GM12878 (cell line): ENCODE results near the gene LMTK3. TPM values are rescaled to one million over a fixed set of nuclear protein-coding genes. Genes with fewer than 3 reads are reported as not detected.

Experiments
- ATAC-seq: fragments of 200-7000 bp; cut with Tn5 transposase; 3 replicates; pipeline ENCODE4 v1.9.1; 2020; ENCODE audit warnings: mild to moderate bottlenecking, moderate library complexity
- BruUV-seq: library from RNA; stranded (reverse); fragments of 400-500 nt; replicated peaks from 2 replicates; lab custom pipeline; 2021; lab: Mats Ljungman, UMichigan
- CTCF ChIA-PET: fragments of 300-600 bp; sonication (Branson Sonifier 250); formaldehyde crosslinking; extraction: SDS; loops from one replicate; lab custom pipeline; 2021; ENCODE audit warnings: inconsistent platforms; lab: Yijun Ruan, JAX
- POLR2A ChIA-PET: fragments of 350-600 bp; formaldehyde crosslinking; extraction: SDS; loops from one replicate; lab custom pipeline; 2021; ENCODE audit warnings: inconsistent platforms; lab: Charles Lee
- RAD21 ChIA-PET: fragments of 300-600 bp; sonication (Branson Sonifier 250); formaldehyde crosslinking; loops from one replicate; lab custom pipeline; 2023; ENCODE audit warnings: antibody characterized with exemption; ENCODE audit not compliant: unreplicated experiment; lab: Charles Lee
- SMC1A ChIA-PET: fragments of 300-600 bp; sonication (Branson Sonifier 250); formaldehyde crosslinking; loops from one replicate; lab custom pipeline; 2023; ENCODE audit not compliant: unreplicated experiment, uncharacterized antibody; lab: Charles Lee
- DNase-seq: peaks from one replicate; pipeline ENCODE4 v3.0.0-alpha.2; 2011; ENCODE audit warnings: low read depth, low spot score
- FAIRE-seq: peaks from 3 replicates; lab custom pipeline; 2011; peaks lifted over from hg19 to GRCh38; lab: Jason Lieb, UNC
- H2AFZ ChIP-seq: 2 replicates; pipeline ENCODE4 v1.6.0; 2011; ENCODE audit warnings: low read depth, low read length, control low read depth; ENCODE audit not compliant: control insufficient read depth
- H3K27ac ChIP-seq: 2 replicates; pipeline ENCODE4 v1.5.1; 2011; ENCODE audit warnings: control low read depth; ENCODE audit not compliant: control insufficient read depth, insufficient read depth
- H3K27me3 ChIP-seq, 2 experiments: replicated peaks in 1 of 2; 2 replicates each; pipeline versions ENCODE4 v1.6.0 to v1.6.1; 2011; ENCODE audit warnings: low read length in 1 of 2; ENCODE audit not compliant: control insufficient read depth in 2 of 2, insufficient read depth in 2 of 2
- H3K36me3 ChIP-seq, 2 experiments: 2 replicates each; pipeline ENCODE4 v1.5.1; 2011; ENCODE audit warnings: low read length in 1 of 2; ENCODE audit not compliant: control insufficient read depth in 2 of 2, insufficient read depth in 2 of 2
- H3K4me1 ChIP-seq: 2 replicates; pipeline ENCODE4 v1.6.1; 2011; ENCODE audit warnings: mild to moderate bottlenecking, low read length, moderate library complexity, mixed read lengths; ENCODE audit not compliant: control insufficient read depth, insufficient read depth
- H3K4me2 ChIP-seq: 2 replicates; pipeline ENCODE4 v1.6.0; 2011; ENCODE audit warnings: control low read depth; ENCODE audit not compliant: control insufficient read depth, insufficient read depth
- H3K4me3 ChIP-seq: fragments of 200-600 bp; sonication (generic); 2 replicates; pipeline ENCODE4 v1.5.1; 2016
- H3K79me2 ChIP-seq: 2 replicates; pipeline ENCODE4 v1.6.0; 2011; ENCODE audit warnings: low read length; ENCODE audit not compliant: control insufficient read depth, insufficient read depth
- H3K9ac ChIP-seq: 2 replicates; pipeline ENCODE4 v1.8.0; 2011; ENCODE audit warnings: low read length, control low read depth, mixed read lengths; ENCODE audit not compliant: control insufficient read depth, insufficient read depth
- H3K9me3 ChIP-seq: replicated peaks from 3 replicates; pipeline ENCODE4 v1.5.1; 2011; ENCODE audit warnings: mild to moderate bottlenecking, low read length; ENCODE audit not compliant: control insufficient read depth, insufficient read depth
- H4K20me1 ChIP-seq: 2 replicates; pipeline ENCODE4 v1.6.0; 2011; ENCODE audit not compliant: control insufficient read depth, insufficient read depth
- ATF7 ChIP-seq: fragments of 450-650 bp; IDR thresholded peaks from 2 replicates; pipeline ENCODE4 v1.6.1; 2016; ENCODE audit warnings: low read depth, mild to moderate bottlenecking
- BCL11A ChIP-seq: IDR thresholded peaks from 2 replicates; pipeline ENCODE4 v1.6.1; 2011; ENCODE audit warnings: low read depth, low read length
- CBX5 ChIP-seq: sonication (generic); IDR thresholded peaks from 2 replicates; pipeline ENCODE4 v1.6.1; 2016; ENCODE audit warnings: low read depth, moderate library complexity, mild to moderate bottlenecking, inconsistent platforms
- CHD2 ChIP-seq: IDR thresholded peaks from 2 replicates; pipeline ENCODE4 v1.6.1; 2011; ENCODE audit warnings: low read depth, low read length, improper control_type of control experiment, borderline replicate concordance
- IKZF1 ChIP-seq: fragments of 450-650 bp; conservative IDR thresholded peaks from 2 replicates; pipeline ENCODE4 v1.6.1; 2017; ENCODE audit warnings: antibody characterized with exemption, mild to moderate bottlenecking
- JUNB ChIP-seq: IDR thresholded peaks from 2 replicates; pipeline ENCODE4 v1.6.1; 2016; ENCODE audit warnings: antibody characterized with exemption, mild to moderate bottlenecking
- KDM1A ChIP-seq: fragments of 200-600 bp; sonication (generic); IDR thresholded peaks from 2 replicates; pipeline ENCODE4 v1.6.1; 2016; ENCODE audit warnings: borderline replicate concordance
- KLF5 ChIP-seq: fragments of 450-650 bp; IDR thresholded peaks from 2 replicates; pipeline ENCODE4 v1.6.1; 2014; ENCODE audit warnings: mild to moderate bottlenecking; ENCODE audit not compliant: partially characterized antibody
- NR2C1 ChIP-seq: fragments of 450-650 bp; IDR thresholded peaks from 2 replicates; pipeline ENCODE4 v1.6.1; 2017; ENCODE audit warnings: antibody characterized with exemption, mild to moderate bottlenecking, moderate library complexity
- PAX5 ChIP-seq: IDR thresholded peaks from 2 replicates; pipeline ENCODE4 v1.6.1; 2011; ENCODE audit warnings: low read depth, low read length, borderline replicate concordance
- SIN3A ChIP-seq: IDR thresholded peaks from 2 replicates; pipeline ENCODE4 v1.6.1; 2012; ENCODE audit warnings: low read depth, low read length, improper control_type of control experiment
- SIX5 ChIP-seq: IDR thresholded peaks from 2 replicates; pipeline ENCODE4 v1.6.1; 2011; ENCODE audit warnings: mild to moderate bottlenecking, low read depth, low read length, moderate library complexity; ENCODE audit not compliant: severe bottlenecking
- STAT3 ChIP-seq: IDR thresholded peaks from 2 replicates; pipeline ENCODE4 v1.6.1; 2011; ENCODE audit warnings: low read depth, low read length, improper control_type of control experiment
- TAF1 ChIP-seq: IDR thresholded peaks from 2 replicates; pipeline ENCODE4 v1.6.1; 2011; ENCODE audit warnings: mild to moderate bottlenecking, low read depth, low read length, borderline replicate concordance
- TCF12 ChIP-seq: IDR thresholded peaks from 2 replicates; pipeline ENCODE4 v1.6.1; 2011; ENCODE audit warnings: low read depth, mild to moderate bottlenecking, low read length
- TCF3 ChIP-seq: IDR thresholded peaks from 2 replicates; pipeline ENCODE4 v1.6.1; 2012; ENCODE audit warnings: low read depth, mild to moderate bottlenecking, low read length, borderline replicate concordance; ENCODE audit not compliant: insufficient read depth
- ZNF622 ChIP-seq: fragments of 450-650 bp; IDR thresholded peaks from 2 replicates; pipeline ENCODE4 v1.6.1; 2017; ENCODE audit warnings: mild to moderate bottlenecking, inconsistent platforms
- ZZZ3 ChIP-seq: IDR thresholded peaks from 2 replicates; pipeline ENCODE4 v1.6.1; 2011; ENCODE audit warnings: low read depth; ENCODE audit not compliant: control insufficient read depth, insufficient read length
- WGBS: methylation state at CpG from one replicate; pipeline ENCODE4 v1.1.6; 2016; ENCODE audit warnings: low lambda C conversion rate; ENCODE audit not compliant: insufficient replicate concordance, insufficient coverage; ENCODE audit errors: missing lambda C conversion rate; 5-methylcytosine and 5-hydroxymethylcytosine counted together
- in situ Hi-C: fragments of 300-500 bp; cut with MboI; formaldehyde crosslinking; loops from 9 replicates; pipeline ENCODE4 v1.14.3; 2018; ENCODE audit warnings: mixed read lengths
- intact Hi-C: fragments of 100-400 bp; cut with micrococcal nuclease; formaldehyde crosslinking; loops from one replicate; pipeline ENCODE4 v1.14.2; 2022; ENCODE audit not compliant: unreplicated experiment
- polyA plus RNA-seq, 11 experiments: library from polyadenylated mRNA; depleted of rRNA in 4 of 11; unstranded in 6 of 11; stranded (reverse) in 5 of 11; fragments of >200 nt; fragmentation: Nextera tagmentation in 4 of 11; fragmentation: Illumina TruSeq in 1 of 11; extraction: Ambion mirVana in 4 of 11; extraction: Trizol in 1 of 11; gene quantifications; 1 replicate in 1 of 11; 2 replicates in 10 of 11; pipeline versions ENCODE4 v1.2.1 to v1.2.3, GENCODE V29; 2011 to 2016; ENCODE audit warnings: inconsistent platforms in 2 of 11, missing spikeins in 2 of 11, low read depth in 1 of 11
- total RNA-seq, 4 experiments: library from RNA; depleted of rRNA in 3 of 4; stranded (reverse); fragments of >200 nt in 3 of 4; fragmentation: Illumina TruSeq in 1 of 4; extraction: Trizol in 1 of 4; gene quantifications; 2 replicates each; pipeline versions ENCODE4 v1.2.1 to v1.2.3, GENCODE V29; 2013 to 2021
- TF ChIP-seq, protein P1 (sequence below): fragments of 450-650 bp; IDR thresholded peaks from 2 replicates; pipeline ENCODE4 v1.6.1; 2016; ENCODE audit warnings: mild to moderate bottlenecking, moderate library complexity, borderline replicate concordance
- TF ChIP-seq, protein P2 (sequence below), 3 experiments: IDR thresholded peaks in 2 of 3; conservative IDR thresholded peaks in 1 of 3; 2 replicates each; pipeline ENCODE4 v1.5.1; 2011; ENCODE audit warnings: low read depth in 3 of 3, low read length in 3 of 3, mild to moderate bottlenecking in 3 of 3, control low read depth in 2 of 3, moderate library complexity in 2 of 3, inconsistent platforms in 1 of 3, mixed read lengths in 1 of 3; ENCODE audit not compliant: control insufficient read depth in 2 of 3, insufficient read depth in 1 of 3; ENCODE audit errors: extremely low read depth in 1 of 3

The LMTK3 gene
- total and polyA plus RNA-seq, 10 of the 15 experiments (the other 5 are each of a cell fraction or from before 2014, with no cell fraction given), result under 0.01 to 0.28 (median 0.04) TPM; not detected in 3

DNA sequence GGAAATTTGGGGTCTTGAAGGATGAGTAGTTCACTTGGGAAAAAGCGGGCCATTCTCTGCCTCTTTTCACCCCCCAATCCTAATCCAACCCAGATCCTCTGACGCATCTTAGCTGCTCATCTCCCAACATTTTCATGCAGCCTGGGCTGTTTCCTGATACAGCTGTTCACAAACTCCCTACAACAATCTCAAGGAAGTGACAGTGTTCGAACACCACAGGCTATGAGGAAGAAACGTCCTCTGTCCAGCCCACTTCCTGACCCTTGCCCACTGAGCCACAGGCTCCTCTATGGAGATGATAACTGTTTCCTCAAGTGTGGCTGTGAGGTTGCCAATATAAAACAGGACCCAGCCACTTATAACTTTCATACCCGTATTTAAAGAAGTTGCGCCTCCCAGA, 16.2 kb downstream of the LMTK3 start:
- ChIA-PET RAD21 (no interaction called here), POLR2A (no interaction called here), SMC1A (no interaction called here), CTCF (interaction anchor here (1.8 to 2.2 kb wide), 2 partner anchors 12 to 89 kb away, joined by 5 to 7 read pairs; no protein-coding TSS in a partner anchor)
- 71% methylated on average over 6 of the region's 6 CpGs for WGBS
- Histone ChIP-seq H3K4me3 (no peak overlapping the region), H2AFZ (no peak overlapping the region), H3K9ac (no peak overlapping the region), H4K20me1 (no peaks in the 10 kb centered on the region), H3K79me2 (no peaks in the 10 kb centered on the region), H3K36me3 (no peaks in the 10 kb centered on the region), H3K4me1 (peaks cover 9% of the 10 kb centered on the region), H3K27ac (no peak overlapping the region), H3K27me3 (peaks cover 1 to 3% of the 10 kb centered on the region in 2 experiments; a peak in 2 of 4 replicates), H3K4me2 (no peak overlapping the region), H3K9me3 (no peaks in the 10 kb centered on the region)
- ATAC-seq (no peak), DNase-seq (no peak), FAIRE-seq (no peak)
- intact Hi-C loops (no loop called here), in situ Hi-C loops (no loop called here)
- TF ChIP-seq TCF3 (no peak), KDM1A (no peak), STAT3 (no peak), TAF1 (no peak), CBX5 (no peak), PAX5 (no peak), ZZZ3 (no peak), SIX5 (no peak), ATF7 (no peak), BCL11A (no peak), ZNF622 (no peak), CHD2 (no peak), IKZF1 (no peak), KLF5 (no peak), SIN3A (no peak), NR2C1 (no peak), TCF12 (no peak), JUNB (no peak)
- TF ChIP-seq, protein P1, sequence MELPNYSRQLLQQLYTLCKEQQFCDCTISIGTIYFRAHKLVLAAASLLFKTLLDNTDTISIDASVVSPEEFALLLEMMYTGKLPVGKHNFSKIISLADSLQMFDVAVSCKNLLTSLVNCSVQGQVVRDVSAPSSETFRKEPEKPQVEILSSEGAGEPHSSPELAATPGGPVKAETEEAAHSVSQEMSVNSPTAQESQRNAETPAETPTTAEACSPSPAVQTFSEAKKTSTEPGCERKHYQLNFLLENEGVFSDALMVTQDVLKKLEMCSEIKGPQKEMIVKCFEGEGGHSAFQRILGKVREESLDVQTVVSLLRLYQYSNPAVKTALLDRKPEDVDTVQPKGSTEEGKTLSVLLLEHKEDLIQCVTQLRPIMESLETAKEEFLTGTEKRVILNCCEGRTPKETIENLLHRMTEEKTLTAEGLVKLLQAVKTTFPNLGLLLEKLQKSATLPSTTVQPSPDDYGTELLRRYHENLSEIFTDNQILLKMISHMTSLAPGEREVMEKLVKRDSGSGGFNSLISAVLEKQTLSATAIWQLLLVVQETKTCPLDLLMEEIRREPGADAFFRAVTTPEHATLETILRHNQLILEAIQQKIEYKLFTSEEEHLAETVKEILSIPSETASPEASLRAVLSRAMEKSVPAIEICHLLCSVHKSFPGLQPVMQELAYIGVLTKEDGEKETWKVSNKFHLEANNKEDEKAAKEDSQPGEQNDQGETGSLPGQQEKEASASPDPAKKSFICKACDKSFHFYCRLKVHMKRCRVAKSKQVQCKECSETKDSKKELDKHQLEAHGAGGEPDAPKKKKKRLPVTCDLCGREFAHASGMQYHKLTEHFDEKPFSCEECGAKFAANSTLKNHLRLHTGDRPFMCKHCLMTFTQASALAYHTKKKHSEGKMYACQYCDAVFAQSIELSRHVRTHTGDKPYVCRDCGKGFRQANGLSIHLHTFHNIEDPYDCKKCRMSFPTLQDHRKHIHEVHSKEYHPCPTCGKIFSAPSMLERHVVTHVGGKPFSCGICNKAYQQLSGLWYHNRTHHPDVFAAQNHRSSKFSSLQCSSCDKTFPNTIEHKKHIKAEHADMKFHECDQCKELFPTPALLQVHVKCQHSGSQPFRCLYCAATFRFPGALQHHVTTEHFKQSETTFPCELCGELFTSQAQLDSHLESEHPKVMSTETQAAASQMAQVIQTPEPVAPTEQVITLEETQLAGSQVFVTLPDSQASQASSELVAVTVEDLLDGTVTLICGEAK, result no peak
- TF ChIP-seq, protein P2, sequence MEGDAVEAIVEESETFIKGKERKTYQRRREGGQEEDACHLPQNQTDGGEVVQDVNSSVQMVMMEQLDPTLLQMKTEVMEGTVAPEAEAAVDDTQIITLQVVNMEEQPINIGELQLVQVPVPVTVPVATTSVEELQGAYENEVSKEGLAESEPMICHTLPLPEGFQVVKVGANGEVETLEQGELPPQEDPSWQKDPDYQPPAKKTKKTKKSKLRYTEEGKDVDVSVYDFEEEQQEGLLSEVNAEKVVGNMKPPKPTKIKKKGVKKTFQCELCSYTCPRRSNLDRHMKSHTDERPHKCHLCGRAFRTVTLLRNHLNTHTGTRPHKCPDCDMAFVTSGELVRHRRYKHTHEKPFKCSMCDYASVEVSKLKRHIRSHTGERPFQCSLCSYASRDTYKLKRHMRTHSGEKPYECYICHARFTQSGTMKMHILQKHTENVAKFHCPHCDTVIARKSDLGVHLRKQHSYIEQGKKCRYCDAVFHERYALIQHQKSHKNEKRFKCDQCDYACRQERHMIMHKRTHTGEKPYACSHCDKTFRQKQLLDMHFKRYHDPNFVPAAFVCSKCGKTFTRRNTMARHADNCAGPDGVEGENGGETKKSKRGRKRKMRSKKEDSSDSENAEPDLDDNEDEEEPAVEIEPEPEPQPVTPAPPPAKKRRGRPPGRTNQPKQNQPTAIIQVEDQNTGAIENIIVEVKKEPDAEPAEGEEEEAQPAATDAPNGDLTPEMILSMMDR (IDR thresholded peaks at IDR 0.05 in 2 of 3, conservative IDR thresholded peaks at IDR 0.05 in 1 of 3; ENCODE audit: control insufficient read depth in 2 of 3, extremely low read depth in 1 of 3, insufficient read depth in 1 of 3, low read depth in 3 of 3, low read length in 3 of 3), result no peak
- BruUV-seq, result no TSS peak
